ENCODE results near the gene GJB1.
"Not testable (repeated sequence)": the region's sequence is repeated elsewhere in the genome, so short reads cannot be mapped to it uniquely, and the experiment has no call there.

Gene GJB1

DNA sequence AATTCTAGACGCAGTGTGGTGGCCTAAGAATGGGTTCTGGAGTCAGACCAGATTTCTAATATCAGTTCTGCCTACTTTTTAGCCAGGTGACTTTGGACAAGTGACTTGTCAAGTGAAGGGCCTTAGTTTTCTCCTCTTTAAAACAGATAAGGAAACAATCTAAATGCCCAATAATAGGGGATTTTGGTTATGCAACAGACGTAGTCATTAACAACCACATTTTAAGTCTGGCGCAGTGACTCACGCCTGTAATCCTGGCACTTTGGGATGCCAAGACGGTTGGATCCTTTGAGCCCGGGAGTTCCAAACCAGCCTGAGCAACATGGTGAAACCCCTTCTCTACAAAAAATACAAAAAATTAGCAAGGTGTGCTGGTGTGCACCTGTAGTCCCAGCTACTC, 33.0 kb downstream of the GJB1 start:
- Histone ChIP-seq H3K9me3 (ENCODE audit: control insufficient read depth, insufficient read depth, low read length) (no peaks in the 10 kb centered on the region), H3K9ac (ENCODE audit: low read depth, low read length) (no peak overlapping the region; the same call in 1 of the 2 replicates), H3K36me3 (ENCODE audit: insufficient read depth, low read length) (no peaks in the 10 kb centered on the region), H3K4me1 (ENCODE audit: insufficient read depth, low read length) (peaks cover 11% of the 10 kb centered on the region; the same call in 1 of the 2 replicates)

DNA sequence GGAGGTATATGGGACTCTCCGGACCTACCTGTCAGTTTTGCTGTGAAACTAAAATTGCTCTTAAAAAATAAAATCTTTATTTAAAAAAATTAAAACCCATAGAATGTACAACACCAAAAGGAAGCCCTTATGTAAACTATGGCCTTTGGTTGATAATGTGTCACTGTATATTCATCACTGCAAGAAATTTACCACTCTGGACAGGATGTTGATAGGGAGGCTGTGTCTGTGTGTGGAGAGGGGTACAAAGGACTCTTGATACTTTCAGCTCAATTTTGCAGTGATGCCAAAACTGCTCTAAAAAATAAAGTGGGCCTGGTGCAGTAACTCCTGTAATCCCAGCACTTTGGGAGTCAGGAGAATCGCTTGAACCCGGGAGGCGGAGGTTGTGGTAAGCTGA, 33.8 kb downstream of the GJB1 start:
- H3K4me1 ChIP-seq (ENCODE audit: insufficient read depth, low read length): peaks cover 11% of the 10 kb centered on the region; the same call in 1 of the 2 replicates
- H3K36me3 ChIP-seq (ENCODE audit: insufficient read depth, low read length): no peaks in the 10 kb centered on the region
- no peak overlapping the region for H3K9ac ChIP-seq (ENCODE audit: low read depth, low read length)
- no peaks in the 10 kb centered on the region for H3K9me3 ChIP-seq (ENCODE audit: control insufficient read depth, insufficient read depth, low read length)

DNA sequence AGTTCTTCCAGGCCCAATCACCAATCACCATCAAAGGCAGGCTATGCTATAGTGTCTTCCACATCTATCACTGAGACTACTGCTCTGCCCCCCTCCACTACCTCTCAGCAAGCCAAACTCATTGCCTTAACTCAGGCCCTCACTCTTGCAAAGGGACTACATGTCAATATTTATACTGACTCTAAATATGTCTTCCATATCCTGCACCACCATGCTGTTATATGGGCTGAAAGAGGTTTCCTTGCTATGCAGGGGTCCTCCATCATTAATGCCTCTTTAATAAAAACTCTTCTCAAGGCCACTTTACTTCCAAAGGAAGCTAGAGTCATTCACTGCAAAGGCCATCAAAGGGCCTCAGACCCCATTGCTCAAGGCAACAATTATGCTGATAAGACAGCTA, 45.6 kb downstream of the GJB1 start:
- H3K4me1 ChIP-seq (ENCODE audit: insufficient read depth, low read length); H3K36me3 ChIP-seq (ENCODE audit: insufficient read depth, low read length); H3K9ac ChIP-seq (ENCODE audit: low read depth, low read length); H3K9me3 ChIP-seq (ENCODE audit: control insufficient read depth, insufficient read depth, low read length): not testable (repeated sequence)

DNA sequence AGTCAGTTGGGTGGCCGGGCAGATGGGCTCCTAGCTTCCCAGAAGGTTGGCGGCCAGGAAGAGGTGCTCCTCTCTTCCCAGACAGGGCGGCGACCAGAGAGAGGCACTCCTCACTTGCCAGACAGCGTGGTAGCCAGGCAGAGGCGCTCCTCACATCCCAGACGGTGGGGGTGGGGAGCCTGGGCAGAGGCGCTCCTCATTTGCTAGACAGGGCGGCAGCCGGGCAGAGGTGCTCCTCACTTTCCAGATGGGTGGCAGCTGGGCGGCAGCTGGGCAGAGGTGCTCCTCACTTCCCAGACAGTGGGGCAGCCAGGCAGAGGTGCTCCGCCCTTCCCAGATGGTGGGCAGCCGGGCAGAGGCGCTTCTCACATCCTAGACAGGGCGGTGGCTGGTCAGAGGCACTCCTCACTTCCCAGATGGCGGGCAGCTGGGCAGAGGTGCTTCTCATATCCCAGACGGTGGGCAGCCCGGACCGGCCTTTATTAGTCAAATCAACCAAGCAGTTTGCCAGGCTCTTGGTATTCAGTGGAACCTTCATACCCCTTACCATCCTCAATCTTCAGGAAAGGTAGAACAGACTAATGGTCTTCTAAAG, 46.9 kb downstream of the GJB1 start:
- H3K4me1 ChIP-seq (ENCODE audit: insufficient read depth, low read length): no peaks in the 10 kb centered on the region
- no peaks in the 10 kb centered on the region for H3K36me3 ChIP-seq (ENCODE audit: insufficient read depth, low read length)
- H3K9ac ChIP-seq (ENCODE audit: low read depth, low read length): no peak overlapping the region
- H3K9me3 ChIP-seq (ENCODE audit: control insufficient read depth, insufficient read depth, low read length): no peaks in the 10 kb centered on the region

DNA sequence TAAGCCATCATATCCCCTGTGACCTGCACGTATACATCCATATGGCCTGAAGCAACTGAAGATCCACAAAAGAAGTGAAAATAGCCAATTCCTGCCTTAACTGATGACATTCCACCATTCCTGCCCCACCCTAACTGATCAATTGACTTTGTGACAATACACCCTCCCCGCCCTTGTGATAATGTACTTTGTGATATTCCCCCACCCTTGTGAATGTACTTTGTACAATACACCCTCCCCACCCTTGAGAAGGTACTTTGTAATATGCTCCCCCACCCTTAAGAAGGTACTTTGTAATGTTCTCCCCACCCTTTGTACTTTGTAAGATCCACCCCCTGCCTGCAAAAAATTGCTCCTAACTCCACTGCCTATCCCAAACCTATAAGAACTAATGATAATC, 49.3 kb downstream of the GJB1 start:
- H3K36me3 ChIP-seq (ENCODE audit: insufficient read depth, low read length); H3K9ac ChIP-seq (ENCODE audit: low read depth, low read length): not testable (repeated sequence)

More for the DNA sequence above, 49.3 kb downstream of the GJB1 start:
- H3K4me1 ChIP-seq (ENCODE audit: insufficient read depth, low read length); H3K9me3 ChIP-seq (ENCODE audit: control insufficient read depth, insufficient read depth, low read length): not testable (repeated sequence)
